Right atrium auricular region (tissue), 2 donors: Measurements from ENCODE around the gene NRDE2. TPM values are rescaled to one million over a fixed set of nuclear protein-coding genes. Genes with fewer than 3 reads are reported as not detected.

Experiments used
- DNase-seq: peaks from one replicate; pipeline ENCODE4 v3.0.0-alpha.2; 2019; ENCODE audit warnings: low spot score
- H3K27ac ChIP-seq, 2 donors: fragments of 200-600 bp; sonication (generic); 1 replicate in 1 of 2; 2 replicates in 1 of 2; pipeline ENCODE4 v1.5.1; 2016 to 2019
- H3K27me3 ChIP-seq, 2 donors: fragments of 200-600 bp; sonication (generic); one replicate each; pipeline versions ENCODE4 v1.5.1 to v1.6.0; 2017 to 2019
- H3K36me3 ChIP-seq: fragments of 200-600 bp; sonication (generic); one replicate; pipeline ENCODE4 v1.5.1; 2016
- H3K4me1 ChIP-seq, 2 donors: fragments of 200-600 bp; sonication (generic); one replicate each; pipeline versions ENCODE4 v1.5.1 to v1.6.0; 2017 to 2019
- H3K4me3 ChIP-seq, 2 donors: fragments of 200-600 bp; sonication (generic); 1 replicate in 1 of 2; 2 replicates in 1 of 2; pipeline ENCODE4 v1.5.1; 2017 to 2019; ENCODE audit warnings: mild to moderate bottlenecking in 1 of 2, moderate library complexity in 1 of 2
- H3K9me3 ChIP-seq, 2 donors: fragments of 200-600 bp; sonication (generic); one replicate each; pipeline ENCODE4 v1.5.1; 2019
- total RNA-seq, 2 donors: library from RNA; depleted of rRNA; stranded (reverse); fragments of >200 nt; gene quantifications; one replicate each; pipeline ENCODE4 v1.1.0, GENCODE V29; 2016
- TF ChIP-seq, protein P1 (sequence below), 2 donors: fragments of 200-600 bp; sonication (generic); IDR thresholded peaks; one replicate each; pipeline ENCODE4 v1.5.1; 2019; ENCODE audit warnings: antibody characterized with exemption in 2 of 2

The NRDE2 gene
- total RNA-seq, 2 donors from 2014 or later: 5.9 to 6.9 TPM

DNA sequence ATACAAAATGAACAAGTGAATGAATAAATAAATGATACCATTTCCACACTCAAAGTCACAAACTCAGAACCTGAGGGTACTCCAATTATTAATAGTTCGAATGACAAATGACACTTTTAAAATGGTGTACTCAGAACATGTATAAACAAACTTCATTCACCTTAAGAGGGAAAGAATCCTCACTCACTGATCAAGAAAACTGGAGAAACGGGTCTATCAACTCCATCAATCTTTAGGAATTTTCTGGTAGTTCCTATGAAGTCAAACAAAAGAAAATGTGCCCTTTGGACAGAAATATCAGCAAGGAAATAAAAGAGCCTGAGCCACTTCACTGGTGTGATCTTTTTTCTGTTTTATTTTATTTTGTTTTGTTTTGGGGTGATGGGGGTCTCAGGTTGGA lies 5.2 kb upstream of the NRDE2 start:
- no peaks in the 10 kb centered on the region for H3K9me3 ChIP-seq
- no peaks in the 10 kb centered on the region for H3K4me1 ChIP-seq
- H3K27me3 ChIP-seq: no peaks in the 10 kb centered on the region
- H3K27ac ChIP-seq: no peak overlapping the region
- TF ChIP-seq, protein P1, sequence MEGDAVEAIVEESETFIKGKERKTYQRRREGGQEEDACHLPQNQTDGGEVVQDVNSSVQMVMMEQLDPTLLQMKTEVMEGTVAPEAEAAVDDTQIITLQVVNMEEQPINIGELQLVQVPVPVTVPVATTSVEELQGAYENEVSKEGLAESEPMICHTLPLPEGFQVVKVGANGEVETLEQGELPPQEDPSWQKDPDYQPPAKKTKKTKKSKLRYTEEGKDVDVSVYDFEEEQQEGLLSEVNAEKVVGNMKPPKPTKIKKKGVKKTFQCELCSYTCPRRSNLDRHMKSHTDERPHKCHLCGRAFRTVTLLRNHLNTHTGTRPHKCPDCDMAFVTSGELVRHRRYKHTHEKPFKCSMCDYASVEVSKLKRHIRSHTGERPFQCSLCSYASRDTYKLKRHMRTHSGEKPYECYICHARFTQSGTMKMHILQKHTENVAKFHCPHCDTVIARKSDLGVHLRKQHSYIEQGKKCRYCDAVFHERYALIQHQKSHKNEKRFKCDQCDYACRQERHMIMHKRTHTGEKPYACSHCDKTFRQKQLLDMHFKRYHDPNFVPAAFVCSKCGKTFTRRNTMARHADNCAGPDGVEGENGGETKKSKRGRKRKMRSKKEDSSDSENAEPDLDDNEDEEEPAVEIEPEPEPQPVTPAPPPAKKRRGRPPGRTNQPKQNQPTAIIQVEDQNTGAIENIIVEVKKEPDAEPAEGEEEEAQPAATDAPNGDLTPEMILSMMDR (IDR thresholded peaks at IDR 0.05): no peak
- H3K4me3 ChIP-seq: no peak overlapping the region
- no peak for DNase-seq
- H3K36me3 ChIP-seq: no peaks in the 10 kb centered on the region

DNA sequence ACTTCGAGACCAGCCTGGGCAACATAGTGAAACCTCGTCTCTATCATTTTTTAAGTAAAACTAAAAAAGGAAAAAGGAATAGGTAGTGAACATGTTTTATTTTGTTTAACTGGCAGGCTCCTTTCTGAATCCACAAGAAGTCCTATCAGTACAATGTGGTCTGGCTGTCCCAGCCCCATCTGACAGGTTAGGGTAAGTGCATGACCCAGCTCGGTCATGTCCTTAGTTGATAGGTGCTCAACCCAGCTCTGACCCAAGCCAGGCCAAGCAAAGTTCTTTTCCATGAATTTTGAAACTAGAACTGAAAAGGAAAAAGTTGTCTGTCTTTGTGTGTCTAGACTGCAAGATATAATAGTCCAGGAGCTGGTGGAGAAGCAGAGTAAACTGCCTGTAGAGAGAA lies 4.7 kb upstream of the NRDE2 start:
- H3K4me1 ChIP-seq: no peaks in the 10 kb centered on the region

DNA sequence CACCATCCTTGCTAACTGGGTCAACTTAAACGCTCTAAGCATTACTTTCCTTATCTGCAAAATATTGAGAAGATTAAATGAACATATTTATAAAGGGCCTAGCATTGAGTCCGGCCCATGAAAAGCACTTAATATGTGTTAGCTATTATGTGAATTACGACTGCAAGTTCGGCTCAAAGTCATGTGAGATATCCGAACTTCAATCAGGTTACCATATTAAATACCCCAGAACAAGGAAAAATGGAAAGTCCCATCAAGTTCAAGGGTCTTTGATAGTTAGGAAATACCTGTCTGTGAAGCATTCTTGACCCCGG lies 487 bp upstream of the NRDE2 start:
- TF ChIP-seq, protein P1 (IDR thresholded peaks at IDR 0.05): no peak
- Histone ChIP-seq H3K27ac (peak overlapping the region; percentile 87), H3K4me1 (peaks cover 0 to 9% of the 10 kb centered on the region in 2 donors), H3K9me3 (no peaks in the 10 kb centered on the region), H3K27me3 (no peaks in the 10 kb centered on the region), H3K36me3 (no peaks in the 10 kb centered on the region), H3K4me3 (peak overlapping the region; percentile 70 to 73)
- DNase-seq: no peak

More for the DNA sequence above, 4.7 kb upstream of the NRDE2 start:
- Histone ChIP-seq H3K9me3 (no peaks in the 10 kb centered on the region), H3K27ac (no peak overlapping the region), H3K4me3 (no peak overlapping the region), H3K36me3 (no peaks in the 10 kb centered on the region), H3K27me3 (no peaks in the 10 kb centered on the region)
- TF ChIP-seq, protein P1 (IDR thresholded peaks at IDR 0.05): no peak
- no peak for DNase-seq

DNA sequence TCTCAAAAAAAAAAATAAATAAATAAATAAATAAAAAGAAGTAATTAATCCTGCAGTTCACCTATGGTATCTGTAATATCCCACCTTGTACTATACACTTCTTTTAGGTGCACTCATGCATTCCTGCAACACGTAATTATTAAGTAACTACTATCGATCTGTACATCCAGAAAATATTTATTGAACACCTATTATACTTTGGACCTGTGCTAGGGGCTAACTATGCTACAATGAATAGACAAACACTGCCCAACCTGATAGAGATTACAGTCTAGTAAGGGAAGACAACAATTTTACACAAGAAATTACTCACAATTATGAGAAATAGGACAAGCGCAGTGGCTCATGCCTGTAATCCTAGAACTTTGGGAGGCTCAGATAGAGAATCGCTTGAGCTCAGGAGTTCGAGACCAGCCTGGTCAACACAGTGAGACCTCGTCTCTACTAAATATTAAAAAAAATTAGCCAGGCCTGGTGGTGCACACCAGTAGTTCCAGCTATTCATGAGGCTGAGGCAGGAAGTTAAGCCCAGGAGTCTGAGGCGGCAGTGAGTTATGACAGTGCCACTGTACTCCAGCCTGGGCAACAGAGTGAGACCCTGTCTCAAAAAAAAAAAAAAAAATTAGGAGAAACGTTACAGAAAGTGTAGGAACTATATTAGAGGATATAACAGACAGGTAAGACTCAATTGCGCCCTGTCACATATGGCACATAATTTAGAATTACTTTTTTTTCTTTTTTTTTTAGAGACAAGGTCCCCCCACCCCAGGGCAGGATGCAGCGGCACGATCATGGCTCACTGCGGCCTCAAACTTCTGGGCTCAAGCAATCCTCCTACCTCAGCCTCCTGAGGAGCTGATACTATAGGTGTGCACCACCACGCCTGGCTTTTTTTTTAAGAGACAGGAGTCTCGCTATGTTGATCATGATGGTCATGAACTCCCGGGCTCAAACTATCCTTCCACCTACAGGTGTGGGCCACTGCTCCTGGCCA lies 1.2 kb downstream of the NRDE2 start:
- Histone ChIP-seq H3K4me1 (peaks cover 0 to 14% of the 10 kb centered on the region in 2 donors), H3K27ac (peak overlapping the region; percentile 87), H3K27me3 (no peaks in the 10 kb centered on the region), H3K36me3 (no peaks in the 10 kb centered on the region), H3K4me3 (peak overlapping the region; percentile 70 to 73), H3K9me3 (no peaks in the 10 kb centered on the region)
- TF ChIP-seq, protein P1 (IDR thresholded peaks at IDR 0.05): no peak
- no peak for DNase-seq

DNA sequence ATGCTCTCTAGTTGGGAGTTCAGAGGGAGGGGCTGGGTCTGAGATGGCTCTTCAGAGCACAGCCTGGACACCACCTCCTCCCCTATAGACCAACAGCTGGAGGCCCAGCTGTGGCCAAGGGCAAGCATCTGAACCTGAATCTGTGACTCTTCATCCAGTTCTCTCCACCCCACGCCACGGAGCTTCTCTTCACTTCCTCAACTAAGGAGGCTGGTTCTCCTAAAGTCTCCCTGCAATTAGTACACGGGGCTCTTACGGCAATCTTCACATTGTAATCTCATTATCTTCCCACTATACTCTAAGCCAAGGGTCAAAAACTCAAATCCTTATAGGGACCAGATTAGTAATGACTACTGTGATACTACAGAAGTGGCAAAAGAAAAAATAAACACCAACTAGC lies 9.8 kb downstream of the NRDE2 start:
- Histone ChIP-seq H3K4me3 (no peak overlapping the region), H3K27me3 (no peaks in the 10 kb centered on the region), H3K27ac (no peak overlapping the region), H3K36me3 (peaks cover 10% of the 10 kb centered on the region), H3K4me1 (peaks cover 0 to 7% of the 10 kb centered on the region in 2 donors), H3K9me3 (no peaks in the 10 kb centered on the region)
- TF ChIP-seq, protein P1 (IDR thresholded peaks at IDR 0.05): no peak
- DNase-seq: no peak
